GF-D8 (cell line): ENCODE results near the gene SDR42E1.
"Not testable (repeated sequence)": the region's sequence is repeated elsewhere in the genome, so short reads cannot be mapped to it uniquely, and the experiment has no call there.

ENCODE experiments used
- DNase-seq: peaks from one replicate; lab custom pipeline; 2025; lab: John Stamatoyannopoulos, UW

Gene SDR42E1

DNA sequence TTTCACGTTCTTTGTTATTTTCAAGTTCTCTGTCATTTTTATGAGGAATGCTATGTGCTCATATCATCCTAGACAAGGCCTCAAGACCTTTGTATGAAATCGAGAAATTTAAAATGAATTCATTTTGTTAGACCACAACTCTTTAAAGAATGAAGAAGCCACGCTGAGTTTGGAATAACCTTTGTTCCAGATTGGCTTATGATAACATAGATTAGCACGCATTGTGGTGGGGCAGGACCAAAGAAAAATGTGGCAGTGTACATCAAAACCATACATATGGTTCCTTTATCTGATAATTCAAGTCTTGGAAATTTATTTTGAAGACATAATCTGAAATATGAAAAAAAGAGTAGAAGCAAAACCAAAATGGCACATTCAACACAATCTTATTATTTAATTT lies 26.0 kb upstream of the SDR42E1 start:
- no peak for DNase-seq

DNA sequence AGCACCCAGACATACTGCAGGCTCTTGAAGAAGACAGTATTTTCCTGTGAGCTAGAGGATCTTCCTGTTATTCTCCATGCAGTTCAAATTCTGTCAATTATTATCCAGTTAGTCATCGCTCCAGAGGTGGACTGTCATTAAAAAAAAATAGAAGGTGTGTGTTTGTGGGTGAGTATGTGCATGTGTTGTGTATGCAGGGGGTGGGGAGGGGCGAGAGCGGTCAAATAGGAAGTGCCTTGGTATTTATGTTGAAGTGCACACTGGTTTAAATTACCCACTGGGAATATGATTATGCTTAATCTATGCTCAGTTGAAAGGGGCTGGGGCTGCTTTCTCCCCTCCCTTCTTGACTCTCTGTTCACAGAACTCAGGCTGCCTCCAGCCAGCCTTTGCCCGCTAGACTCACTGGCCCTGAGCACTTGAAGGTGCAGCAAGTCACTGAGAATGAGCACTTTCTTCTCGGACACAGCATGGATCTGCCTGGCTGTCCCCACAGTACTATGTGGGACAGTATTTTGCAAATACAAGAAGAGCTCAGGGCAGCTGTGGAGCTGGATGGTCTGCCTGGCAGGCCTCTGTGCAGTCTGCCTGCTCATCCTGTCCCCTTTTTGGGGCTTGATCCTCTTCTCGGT lies 23.8 kb upstream of the SDR42E1 start, which contains the start of gene HSD17B2:
Gene HSD17B2, plus strand, starts transcription at position 273 of the 632 bp plus-strand sequence. Its CDS starts 172 bp downstream, at position 445.
- no peak for DNase-seq

DNA sequence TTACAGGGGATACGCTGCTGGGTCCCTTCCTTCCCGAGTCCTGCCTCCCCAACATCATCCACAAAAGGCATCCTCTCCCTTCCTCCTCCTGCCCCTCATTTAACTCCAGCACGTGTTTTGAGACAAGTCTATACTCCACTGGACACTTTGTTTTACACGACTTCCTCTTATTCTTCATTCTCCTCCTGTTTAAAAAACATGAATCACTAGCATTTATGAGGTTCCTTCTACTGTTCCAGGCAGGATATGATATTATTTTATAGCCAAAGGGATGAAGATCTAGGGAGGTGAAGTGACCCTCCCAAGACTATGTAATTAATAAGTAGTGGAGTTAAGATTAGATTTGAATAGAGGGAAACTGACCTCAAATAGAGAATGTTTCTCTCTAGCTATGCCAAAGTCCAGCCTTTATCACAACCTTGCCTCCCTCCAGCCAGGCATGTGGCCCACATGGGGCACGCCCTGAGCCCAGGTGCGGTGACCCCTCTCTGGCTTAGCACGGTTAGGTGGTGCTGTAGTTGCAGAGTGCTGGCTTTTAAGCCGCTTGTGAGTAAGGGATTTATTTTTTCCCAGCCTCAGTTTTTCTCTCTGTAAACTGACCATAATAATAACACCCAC lies 22.5 kb upstream of the SDR42E1 start:
- no peak for DNase-seq

DNA sequence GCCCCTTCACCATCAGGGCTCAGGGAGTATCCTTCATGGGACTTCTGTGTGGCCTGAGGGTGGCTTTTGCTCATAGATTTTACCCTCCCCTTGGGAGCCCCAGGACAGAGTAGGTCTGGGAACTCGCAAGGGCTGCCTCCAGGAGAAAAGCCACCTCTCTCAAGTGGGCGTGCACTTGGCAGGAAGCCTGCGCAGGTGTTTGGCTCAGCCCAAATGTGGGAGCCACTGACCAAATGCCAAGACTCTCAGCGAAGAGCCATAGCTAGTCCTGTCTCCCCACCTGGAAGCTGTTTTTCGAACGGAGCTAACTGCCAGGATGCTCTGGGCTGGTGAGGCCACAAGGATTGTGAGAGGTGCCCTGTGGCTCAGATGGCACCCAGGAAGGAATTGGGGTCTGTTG lies 21.7 kb upstream of the SDR42E1 start:
- DNase-seq = no peak

DNA sequence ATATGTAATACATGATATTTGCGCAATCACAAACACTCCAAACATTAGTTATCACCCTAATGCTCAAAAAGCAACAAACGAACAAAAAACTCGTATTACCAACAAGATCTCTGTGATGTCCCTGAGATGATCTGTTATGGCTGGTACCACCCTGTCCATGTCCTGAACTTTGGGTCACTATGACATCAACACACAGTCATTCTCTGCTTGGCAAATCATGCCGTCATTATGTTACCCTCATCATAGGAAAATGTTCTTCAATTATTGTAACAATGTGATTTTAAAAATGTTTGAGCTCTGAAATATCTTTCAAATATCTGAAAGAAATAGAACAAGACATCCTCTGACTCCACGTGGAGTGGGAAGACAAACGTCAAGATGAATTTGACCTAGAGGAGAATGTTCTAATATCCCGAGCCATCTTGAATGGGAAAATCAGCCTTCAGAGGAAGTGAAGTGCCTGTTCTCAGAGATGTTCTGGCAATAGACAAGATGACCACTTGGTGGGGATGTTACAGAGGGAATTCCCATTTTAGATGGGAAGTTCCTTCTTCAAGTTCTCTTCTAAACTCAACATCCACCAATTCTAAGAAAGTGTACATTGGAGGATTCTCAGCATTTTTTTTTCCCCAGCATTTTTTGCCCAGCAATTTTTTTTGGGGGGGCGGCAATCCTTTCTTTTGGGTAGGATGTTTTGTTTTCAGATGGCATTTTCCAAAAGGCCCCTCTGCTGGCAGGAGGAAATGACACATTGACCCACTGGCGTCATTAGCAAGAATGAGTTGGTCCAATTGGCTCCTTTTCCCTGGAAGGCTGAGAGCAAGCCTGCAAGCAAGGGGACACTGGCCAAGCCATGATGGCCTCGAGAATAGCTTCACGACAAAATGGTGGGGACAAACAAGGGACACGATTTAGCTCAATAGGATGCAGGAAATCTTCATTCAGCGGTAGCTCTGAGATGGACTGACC lies 20.1 kb upstream of the SDR42E1 start:
- DNase-seq = no peak

DNA sequence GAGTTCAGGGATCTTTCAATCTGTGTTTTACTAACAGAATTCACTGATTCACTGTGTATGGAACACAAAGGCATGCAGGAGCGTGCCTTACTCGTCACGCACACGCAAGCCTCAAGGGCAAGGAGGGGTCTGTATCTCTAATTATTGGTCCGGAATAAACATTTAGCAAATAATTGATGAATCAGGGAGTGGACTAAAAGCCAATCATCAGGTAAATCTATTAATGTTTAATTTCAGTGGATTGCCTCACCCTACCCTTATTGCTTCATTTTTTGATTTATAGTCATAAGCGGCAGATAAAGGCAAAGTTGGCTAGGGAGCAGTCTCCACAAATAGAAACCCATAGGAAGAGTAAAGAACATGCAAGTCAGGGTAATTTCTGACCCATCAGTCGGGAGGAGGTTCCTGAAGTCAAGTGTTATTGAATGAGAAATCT lies 16.4 kb upstream of the SDR42E1 start:
- DNase-seq = no peak

DNA sequence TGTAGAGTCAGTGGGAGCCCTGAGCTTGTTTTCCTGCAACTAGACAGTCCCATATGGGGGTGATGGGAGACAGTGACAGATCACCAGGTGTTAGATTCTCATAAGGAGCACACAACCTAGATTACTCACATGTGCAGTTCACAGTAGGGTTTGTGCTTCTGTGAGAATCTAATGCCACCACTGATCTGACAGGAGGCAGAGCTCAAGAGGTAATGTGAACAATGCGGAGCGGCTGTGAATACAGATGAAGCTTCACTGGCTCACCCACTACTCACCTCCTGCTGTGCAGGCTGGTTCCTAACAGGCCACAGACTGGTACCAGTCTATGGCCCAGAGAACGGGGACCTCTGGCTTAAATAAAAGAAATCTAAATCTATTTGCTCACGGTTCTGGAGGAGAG lies 13.6 kb upstream of the SDR42E1 start:
- no peak for DNase-seq

DNA sequence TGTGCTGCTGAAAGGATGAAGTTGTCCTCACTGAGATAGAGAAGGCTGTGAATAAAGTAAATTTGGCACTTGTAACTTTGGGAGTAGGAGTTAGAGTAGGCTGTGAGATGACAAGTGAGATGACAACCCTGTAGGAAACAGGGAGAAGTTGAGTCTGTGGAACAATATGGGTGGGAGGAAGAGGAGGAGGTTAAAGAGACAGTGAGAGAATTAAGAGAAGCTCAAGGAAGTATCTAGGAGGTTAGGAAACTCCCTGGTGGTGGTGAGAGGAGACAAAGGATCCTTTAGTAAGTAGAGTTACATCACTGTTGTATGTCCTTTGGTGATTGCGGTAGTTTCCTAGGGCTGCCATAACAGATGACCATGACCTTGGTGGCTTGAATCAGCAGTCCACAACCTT lies 13.0 kb upstream of the SDR42E1 start:
- no peak for DNase-seq

DNA sequence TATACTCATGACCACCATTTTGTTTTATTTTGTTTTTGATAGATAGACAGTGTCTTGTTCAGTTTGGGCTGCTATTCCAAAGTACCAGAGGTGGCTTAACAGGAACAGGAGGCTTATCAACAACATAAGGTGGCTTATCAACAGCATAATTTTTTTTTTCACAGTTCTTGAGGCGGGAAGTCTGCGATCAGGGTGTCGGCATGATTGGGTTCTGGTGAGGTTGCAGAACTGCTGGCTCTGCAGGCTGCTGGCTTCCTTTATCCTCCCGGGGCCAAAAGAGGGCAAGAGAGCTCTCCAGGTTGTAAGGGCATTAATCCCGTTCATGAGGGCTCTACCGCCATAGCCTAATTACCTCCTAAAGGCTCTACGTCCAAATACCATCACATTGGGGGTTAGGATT lies 11.9 kb upstream of the SDR42E1 start:
- no peak for DNase-seq

DNA sequence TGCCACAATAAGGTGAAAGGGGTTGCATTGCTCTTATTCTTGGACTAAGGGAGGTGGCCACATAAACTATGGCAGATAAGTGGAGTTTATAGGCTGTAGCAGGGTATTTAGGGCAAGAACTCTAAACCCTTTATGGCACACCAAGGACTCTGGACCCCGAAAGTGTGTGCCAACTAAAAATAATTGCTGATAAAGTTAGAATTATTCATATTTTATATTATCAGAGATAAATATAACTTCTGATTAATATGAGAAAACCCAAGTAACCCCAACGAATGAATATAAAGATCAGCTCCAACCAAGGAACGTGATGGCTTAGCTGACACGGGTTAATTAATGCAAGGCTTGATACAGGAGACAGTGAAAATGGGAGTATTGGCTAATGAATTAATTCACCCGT lies 8.8 kb upstream of the SDR42E1 start:
- no peak for DNase-seq

DNA sequence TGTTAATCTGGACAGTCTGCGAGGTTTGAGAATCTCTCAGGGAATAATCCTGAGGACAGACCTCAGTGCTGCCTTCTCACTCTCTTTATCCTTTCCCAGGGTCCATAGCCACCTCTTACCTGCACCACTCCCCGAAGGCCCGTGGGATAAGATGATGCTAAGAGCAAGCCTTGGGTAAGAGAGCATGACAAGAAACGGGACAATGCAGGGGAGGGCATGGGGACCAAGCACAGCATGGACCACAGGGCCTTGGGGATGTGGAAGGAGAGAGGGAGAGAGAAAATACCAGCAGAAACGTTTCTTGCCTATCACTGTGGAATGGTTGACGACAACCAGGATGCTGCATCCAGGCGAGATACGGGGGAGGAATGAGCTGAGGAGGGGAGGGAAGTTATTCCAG lies 8.3 kb upstream of the SDR42E1 start:
- DNase-seq = no peak

DNA sequence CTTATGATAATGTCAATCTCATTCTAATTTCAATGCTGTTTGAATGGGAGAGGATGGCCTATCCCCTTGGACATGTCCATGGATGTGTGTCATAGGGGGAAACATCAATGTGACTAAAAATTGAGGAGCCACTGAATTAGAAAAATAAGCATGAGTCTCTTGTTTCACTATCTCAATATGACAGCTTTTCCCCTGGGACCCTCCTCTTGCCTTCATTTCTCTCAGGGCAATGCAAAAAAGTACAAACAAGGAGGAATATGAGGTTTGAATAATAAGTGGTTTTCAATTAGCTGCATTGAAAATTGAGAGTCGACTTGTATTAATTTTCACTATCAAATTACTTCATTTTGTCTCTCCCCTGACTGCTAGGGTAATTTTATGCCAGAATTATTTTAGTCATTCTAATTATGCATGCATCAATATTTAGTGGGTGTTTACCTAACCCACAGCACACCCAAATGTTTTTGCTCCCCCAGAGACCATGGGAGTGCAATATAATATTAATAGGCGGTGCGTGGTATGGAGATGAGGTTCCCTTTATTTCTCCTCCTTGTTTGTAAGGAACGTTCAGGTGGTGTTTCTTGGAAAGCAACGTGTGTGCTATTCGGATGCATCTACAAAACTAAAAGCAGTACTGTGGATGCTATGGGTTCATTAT lies 6.8 kb upstream of the SDR42E1 start:
- DNase-seq = no peak

DNA sequence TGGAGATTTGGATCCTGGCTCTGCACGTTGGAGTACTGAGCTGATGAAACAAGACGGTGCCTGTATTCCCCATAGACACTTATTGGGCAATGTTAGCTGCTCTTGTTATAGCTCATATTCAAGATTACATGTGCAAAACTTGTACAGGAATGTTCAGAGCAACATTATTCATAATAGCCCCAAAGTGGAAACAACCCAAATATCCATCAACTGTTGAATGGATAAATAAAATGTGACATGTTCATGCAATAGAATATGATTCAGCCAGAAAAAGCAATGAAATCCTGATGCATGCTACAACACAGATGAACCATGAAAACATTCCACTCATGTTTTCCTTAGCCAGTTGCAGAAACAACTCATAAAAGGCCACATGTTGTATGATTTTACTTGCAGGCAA lies 5.7 kb upstream of the SDR42E1 start:
- no peak for DNase-seq

DNA sequence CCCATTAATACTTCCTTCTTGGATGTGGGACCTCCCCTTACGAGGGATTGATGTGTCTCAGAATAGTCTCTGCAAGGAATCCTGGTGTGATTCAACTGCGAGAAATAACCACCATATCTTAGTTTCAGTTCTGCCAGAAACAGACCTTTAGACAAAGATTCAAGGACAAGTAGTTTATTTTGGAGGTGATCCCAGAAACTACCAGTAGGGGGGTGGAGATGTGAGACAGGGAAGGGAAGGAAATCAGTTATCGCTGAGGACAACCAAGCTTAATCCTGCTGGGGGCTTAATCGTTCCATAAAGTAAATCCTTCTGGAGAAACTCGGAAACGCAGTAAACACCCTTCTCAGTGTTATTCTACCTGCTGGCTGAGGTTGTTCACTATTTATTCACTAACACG lies 5.0 kb upstream of the SDR42E1 start:
- no peak for DNase-seq

DNA sequence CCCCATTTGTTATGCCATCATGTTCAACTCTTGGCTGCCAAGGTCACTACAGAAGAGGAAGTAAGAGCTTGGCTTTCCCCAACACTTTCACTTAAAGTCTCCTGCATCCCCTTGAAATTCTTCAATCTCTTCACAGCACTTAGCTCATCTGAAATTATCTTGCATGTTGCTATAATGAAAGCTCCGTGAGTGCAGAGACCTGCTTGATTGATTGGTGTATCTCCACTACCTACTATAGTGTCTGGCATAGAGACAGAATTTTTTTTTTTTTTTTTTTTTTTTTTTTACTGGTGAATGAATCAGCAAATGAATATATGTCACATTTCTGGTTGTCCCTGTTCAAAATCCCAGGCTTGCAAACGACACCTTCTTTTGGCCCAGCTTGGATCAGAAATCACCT lies 1.9 kb upstream of the SDR42E1 start:
- no peak for DNase-seq

DNA sequence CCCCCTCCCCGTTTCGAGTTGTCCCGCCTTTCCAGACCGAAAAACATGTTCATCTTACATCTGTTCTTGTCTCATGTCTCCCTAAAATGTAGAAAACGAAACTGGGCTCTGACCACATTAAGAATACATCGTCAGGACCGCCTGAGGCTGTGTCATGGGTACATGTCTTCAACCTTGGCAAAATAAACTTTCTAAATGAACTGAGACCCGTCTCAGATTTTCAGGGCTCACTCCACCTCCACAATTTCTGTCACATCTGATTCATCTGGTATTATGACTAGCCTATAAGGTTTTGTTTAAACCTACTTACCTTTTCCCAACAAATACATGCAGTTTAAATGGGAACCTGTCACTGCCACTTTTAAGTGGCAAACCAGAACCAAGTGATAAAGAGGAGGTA lies 621 bp downstream of the SDR42E1 start:
- no peak for DNase-seq

DNA sequence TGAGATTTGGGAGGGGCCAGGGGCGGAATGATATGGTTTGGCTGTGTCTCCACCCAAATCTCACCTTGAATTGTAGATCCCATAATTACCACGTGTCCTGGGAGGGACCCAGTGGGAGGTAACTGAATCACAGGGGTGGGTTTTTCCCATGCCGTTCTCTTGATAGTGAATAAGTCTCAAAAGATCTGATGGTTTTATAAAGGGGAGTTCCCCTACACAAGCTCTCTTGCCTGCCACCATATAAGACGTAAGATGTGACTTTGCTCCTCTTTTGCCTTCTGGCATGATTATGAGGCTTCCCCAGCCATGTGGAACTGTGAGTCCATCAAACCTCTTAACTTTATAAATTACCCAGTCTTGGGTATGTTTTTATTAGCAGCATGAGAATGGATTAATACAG lies 1.5 kb downstream of the SDR42E1 start:
- not testable (repeated sequence) for DNase-seq

DNA sequence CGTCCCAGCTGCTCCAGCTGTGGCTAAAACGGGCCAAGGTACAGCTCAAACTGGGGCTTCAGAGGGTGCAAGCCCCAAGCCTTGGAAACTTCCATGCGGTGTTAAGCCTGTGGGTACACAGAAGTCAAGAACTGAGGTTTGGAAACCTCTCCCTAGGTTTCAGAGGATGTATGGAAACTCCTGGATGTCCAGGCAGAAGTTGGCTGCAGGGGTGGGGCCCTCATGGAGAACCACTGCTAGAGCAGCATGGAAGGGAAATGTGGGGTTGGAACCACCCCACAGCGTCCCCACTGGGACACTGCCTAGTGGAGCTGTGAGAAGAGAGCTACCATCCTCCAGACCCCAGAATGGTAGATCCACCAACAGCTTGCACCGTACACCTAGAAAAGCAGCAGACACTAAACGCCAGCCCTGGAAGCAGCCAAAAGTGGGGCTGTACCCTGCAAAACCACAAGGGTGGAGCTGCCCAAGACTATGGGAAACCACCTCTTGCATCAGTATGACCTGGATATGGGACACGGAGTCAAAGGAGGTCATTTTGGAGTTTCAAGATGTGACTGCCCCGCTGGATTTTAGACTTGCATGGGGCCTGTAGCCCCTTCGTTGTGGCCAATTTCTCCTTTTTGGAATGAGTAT lies 2.2 kb downstream of the SDR42E1 start:
- no peak for DNase-seq

DNA sequence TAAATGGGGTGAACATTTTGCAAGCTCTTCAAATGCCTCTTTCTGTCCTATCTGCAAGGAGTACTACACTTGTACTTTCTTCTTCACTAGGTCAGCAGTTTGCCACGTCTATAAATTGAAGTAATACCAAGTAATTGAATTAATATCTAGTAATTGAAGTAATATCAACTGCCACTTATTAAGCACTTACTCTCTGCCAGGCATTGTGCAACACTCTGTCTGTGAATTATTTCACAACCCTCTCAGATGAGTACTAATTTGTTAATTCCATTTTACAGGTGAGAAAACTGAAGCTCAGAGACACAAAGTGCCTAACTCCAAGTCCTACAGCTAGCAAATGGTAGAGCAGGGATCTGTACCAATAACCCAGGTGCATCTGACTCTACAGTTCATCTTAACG lies 4.1 kb downstream of the SDR42E1 start:
- DNase-seq = no peak

DNA sequence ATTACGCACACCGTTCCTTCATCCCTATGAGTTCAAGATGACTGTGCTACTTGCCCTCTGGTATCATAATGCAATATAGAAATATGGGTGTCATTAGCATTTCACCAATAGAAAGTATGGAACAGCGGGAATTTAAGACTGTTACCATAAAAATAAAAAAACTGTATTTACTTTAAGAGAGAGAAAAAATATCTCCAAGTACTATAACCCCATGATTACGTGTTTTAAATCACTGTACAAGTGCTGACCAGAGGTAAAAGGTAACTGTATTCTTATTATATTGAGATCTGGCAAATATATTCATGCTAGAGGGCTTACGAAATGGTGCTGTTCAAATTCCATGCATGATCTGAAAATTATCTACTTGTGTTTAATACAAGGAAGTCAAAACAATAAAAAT lies 5.2 kb downstream of the SDR42E1 start:
- DNase-seq = no peak

DNA sequence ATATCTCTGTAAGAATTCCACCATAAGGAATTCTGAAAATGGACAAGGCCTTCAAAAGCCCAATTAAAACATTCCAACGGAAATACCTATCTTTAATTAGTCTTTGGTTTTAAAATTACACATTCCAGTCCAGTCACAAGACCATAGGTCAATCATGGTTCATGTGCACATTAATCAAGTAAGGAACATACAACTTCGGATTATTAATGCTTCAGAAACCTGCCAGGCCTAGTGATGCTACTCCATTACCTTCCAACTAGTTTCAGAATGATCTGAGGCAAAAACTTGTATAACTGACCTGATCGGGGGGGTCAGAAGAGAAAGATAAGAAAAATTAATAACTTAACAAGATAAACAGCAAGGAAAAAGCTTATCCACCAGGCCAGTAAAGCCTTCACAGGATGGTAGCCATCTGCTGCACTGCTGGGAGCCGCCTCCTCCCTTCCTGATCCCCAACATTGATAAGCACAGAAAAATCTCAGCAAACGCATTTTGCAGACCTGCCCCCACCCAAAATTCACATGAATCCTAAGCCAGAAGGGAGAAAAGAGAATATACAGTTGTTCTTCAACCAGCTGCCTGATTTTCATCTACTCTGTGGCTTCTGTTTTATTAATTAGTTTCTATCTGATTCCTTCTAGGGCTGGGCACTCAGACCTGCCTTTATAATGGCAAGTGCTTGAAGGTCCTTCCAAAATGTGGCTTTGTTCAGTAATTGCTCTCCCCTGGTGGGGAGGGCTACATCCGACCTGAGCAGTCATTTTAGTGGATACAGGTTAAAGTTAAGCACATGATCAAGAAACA lies 6.0 kb downstream of the SDR42E1 start:
- no peak for DNase-seq
